K562 (cell line): ENCODE measurements around the gene LTA. TPM values are rescaled to one million over a fixed set of nuclear protein-coding genes. Genes with fewer than 3 reads are reported as not detected.
A peak's percentile ranks its signal among the peaks of the same experiment; 100 is the strongest.

ENCODE experiments used
- ASH1L ChIP-seq: fragments of 450-650 bp; IDR thresholded peaks from 2 replicates; pipeline ENCODE4 v1.6.1; 2018; ENCODE audit warnings: borderline replicate concordance, mild to moderate bottlenecking, low read depth; ENCODE audit not compliant: partially characterized antibody
- ATF7 ChIP-seq: fragments of 450-650 bp; IDR thresholded peaks from 2 replicates; pipeline ENCODE4 v1.7.1; 2014; ENCODE audit warnings: mild to moderate bottlenecking, moderate library complexity
- CBX1 ChIP-seq: sonication (generic); IDR thresholded peaks from 2 replicates; pipeline ENCODE4 v1.6.1; 2016; ENCODE audit warnings: antibody characterized with exemption, low read depth, mild to moderate bottlenecking
- CBX3 ChIP-seq, 2 experiments: IDR thresholded peaks; 1 replicate in 1 of 2; 2 replicates in 1 of 2; pipeline ENCODE4 v1.6.1; 2012; ENCODE audit warnings: inconsistent platforms in 2 of 2, low read length in 2 of 2, borderline replicate concordance in 1 of 2, control low read depth in 1 of 2
- CHD2 ChIP-seq: IDR thresholded peaks from 2 replicates; pipeline ENCODE4 v1.6.1; 2011; ENCODE audit warnings: low read depth, low read length
- DMBX1 ChIP-seq: fragments of 250-450 bp; sonication (Bioruptor Pico); IDR thresholded peaks from 2 replicates; pipeline ENCODE4 v1.8.0; 2022; ENCODE audit warnings: inconsistent platforms, mild to moderate bottlenecking, moderate library complexity, borderline replicate concordance
- ETS2 ChIP-seq: IDR thresholded peaks from 2 replicates; pipeline ENCODE4 v1.6.1; 2016; ENCODE audit warnings: borderline replicate concordance, missing genetic modification characterization, mild to moderate bottlenecking, moderate library complexity, missing compliant biosample characterization; ENCODE audit not compliant: poor library complexity, severe bottlenecking
- L3MBTL2 ChIP-seq: fragments of 450-650 bp; IDR thresholded peaks from 2 replicates; pipeline ENCODE4 v1.6.1; 2016; ENCODE audit warnings: mild to moderate bottlenecking, moderate library complexity
- RB1 ChIP-seq: fragments of 450-650 bp; IDR thresholded peaks from 2 replicates; pipeline ENCODE4 v1.6.1; 2017; ENCODE audit warnings: low read depth, mild to moderate bottlenecking
- SMARCA5 ChIP-seq: fragments of 450-650 bp; IDR thresholded peaks from 2 replicates; pipeline ENCODE4 v1.6.1; 2016
- SRSF1 ChIP-seq: fragments of 200-400 bp; formaldehyde crosslinking; IDR thresholded peaks from 2 replicates; pipeline ENCODE4 v1.6.1; 2017; ENCODE audit warnings: mild to moderate bottlenecking, low read depth, low read length, moderate library complexity
- TEAD2 ChIP-seq: fragments of 450-650 bp; IDR thresholded peaks from 2 replicates; pipeline ENCODE4 v1.6.1; 2016; ENCODE audit warnings: missing genetic modification characterization, control low read depth, missing compliant biosample characterization
- TOE1 ChIP-seq, 2 experiments: fragments of 450-650 bp in 1 of 2; sonication (generic) in 1 of 2; formaldehyde crosslinking in 1 of 2; IDR thresholded peaks; 2 replicates each; pipeline versions ENCODE4 v1.7.1 to v1.8.0; 2016 to 2022; ENCODE audit warnings: borderline replicate concordance in 2 of 2, mild to moderate bottlenecking in 2 of 2, antibody characterized with exemption in 1 of 2, inconsistent platforms in 1 of 2, low read depth in 1 of 2, missing genetic modification reagents in 1 of 2, moderate library complexity in 1 of 2
- ZBTB7A ChIP-seq: IDR thresholded peaks from 2 replicates; pipeline ENCODE4 v1.6.1; 2011; ENCODE audit warnings: low read depth, mild to moderate bottlenecking, low read length, moderate library complexity, borderline replicate concordance; ENCODE audit not compliant: control insufficient read depth
- ZNF24 ChIP-seq: fragments of 450-650 bp; IDR thresholded peaks from 2 replicates; pipeline ENCODE4 v1.6.1; 2016
- polyA plus RNA-seq, 8 experiments: library from polyadenylated mRNA; depleted of rRNA in 4 of 8; stranded (reverse) in 5 of 8; unstranded in 3 of 8; fragments of >200 nt; fragmentation: Nextera tagmentation in 2 of 8; fragmentation: Illumina TruSeq in 1 of 8; extraction: Ambion mirVana in 2 of 8; extraction: Trizol in 1 of 8; gene quantifications; 2 replicates each; pipeline versions ENCODE4 v1.2.1 to v1.2.3, GENCODE V29; 2011 to 2014; ENCODE audit warnings: inconsistent platforms in 1 of 8, missing spikeins in 1 of 8
- total RNA-seq, 7 experiments: library from RNA; depleted of rRNA in 6 of 7; stranded (reverse); fragments of >200 nt in 6 of 7; fragmentation: Illumina TruSeq in 2 of 7; extraction: Trizol in 2 of 7; gene quantifications; 2 replicates each; pipeline versions ENCODE4 v1.2.1 to v1.2.3, GENCODE V29; 2011 to 2021; ENCODE audit warnings: low replicate concordance in 1 of 7
- TF ChIP-seq, protein P1 (sequence below): fragments of 450-650 bp; IDR thresholded peaks from 2 replicates; pipeline ENCODE4 v1.6.1; 2018; ENCODE audit not compliant: partially characterized antibody
- TF ChIP-seq, protein P2 (sequence below), 2 experiments: fragments of 200-800 bp in 1 of 2; sonication (Bioruptor generic) in 1 of 2; sonication (generic) in 1 of 2; formaldehyde crosslinking in 1 of 2; IDR thresholded peaks in 1 of 2; conservative IDR thresholded peaks in 1 of 2; 2 replicates each; pipeline versions ENCODE4 v1.5.0 to v1.6.1; 2016 to 2020; ENCODE audit warnings: missing compliant biosample characterization in 1 of 2, missing genetic modification characterization in 1 of 2, missing genetic modification reagents in 1 of 2
- TF ChIP-seq, protein P3 (sequence below): IDR thresholded peaks from 3 replicates; pipeline ENCODE4 v1.6.1; 2011; ENCODE audit warnings: borderline replicate concordance, mild to moderate bottlenecking, moderate library complexity; ENCODE audit not compliant: insufficient read length; ENCODE audit errors: extremely low read depth

Gene LTA
- total and polyA plus RNA-seq, 9 of the 15 experiments (the other 6 are each of a cell fraction or from before 2014, with no cell fraction given): 0.80 TPM; not detected in 8

DNA sequence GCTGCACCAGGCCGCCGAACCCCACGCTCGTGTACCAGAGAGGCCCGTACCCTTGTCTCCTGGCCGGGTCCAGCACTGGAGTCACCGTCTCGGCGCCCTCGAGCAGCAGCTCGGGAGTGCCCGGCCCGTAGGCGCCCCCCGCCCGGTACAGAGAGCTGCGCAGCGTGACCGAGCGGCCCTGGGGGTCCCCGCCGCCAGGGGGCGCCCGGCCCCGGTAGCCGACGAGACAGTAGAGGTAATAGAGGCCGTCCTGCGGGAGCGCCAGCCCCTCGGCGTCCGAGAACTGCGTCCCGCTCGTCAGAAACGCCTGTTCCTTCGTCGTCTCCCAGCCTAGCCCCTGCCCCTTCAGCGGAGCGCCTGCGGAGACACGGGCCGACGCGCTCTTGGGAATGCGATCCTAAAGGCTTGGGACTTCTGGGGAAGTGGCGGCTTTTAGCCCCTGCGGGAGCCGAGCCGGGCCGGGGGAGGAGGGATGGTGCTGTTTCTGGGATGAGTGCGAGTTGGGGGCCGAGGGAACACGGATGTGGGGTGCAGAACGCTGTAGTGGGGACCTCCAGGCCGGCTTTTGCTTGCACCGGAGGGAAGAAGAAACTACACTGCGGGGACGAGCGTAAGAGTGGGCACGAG, 8.8 kb downstream of the LTA start (continued):
- TF ChIP-seq, protein P1, sequence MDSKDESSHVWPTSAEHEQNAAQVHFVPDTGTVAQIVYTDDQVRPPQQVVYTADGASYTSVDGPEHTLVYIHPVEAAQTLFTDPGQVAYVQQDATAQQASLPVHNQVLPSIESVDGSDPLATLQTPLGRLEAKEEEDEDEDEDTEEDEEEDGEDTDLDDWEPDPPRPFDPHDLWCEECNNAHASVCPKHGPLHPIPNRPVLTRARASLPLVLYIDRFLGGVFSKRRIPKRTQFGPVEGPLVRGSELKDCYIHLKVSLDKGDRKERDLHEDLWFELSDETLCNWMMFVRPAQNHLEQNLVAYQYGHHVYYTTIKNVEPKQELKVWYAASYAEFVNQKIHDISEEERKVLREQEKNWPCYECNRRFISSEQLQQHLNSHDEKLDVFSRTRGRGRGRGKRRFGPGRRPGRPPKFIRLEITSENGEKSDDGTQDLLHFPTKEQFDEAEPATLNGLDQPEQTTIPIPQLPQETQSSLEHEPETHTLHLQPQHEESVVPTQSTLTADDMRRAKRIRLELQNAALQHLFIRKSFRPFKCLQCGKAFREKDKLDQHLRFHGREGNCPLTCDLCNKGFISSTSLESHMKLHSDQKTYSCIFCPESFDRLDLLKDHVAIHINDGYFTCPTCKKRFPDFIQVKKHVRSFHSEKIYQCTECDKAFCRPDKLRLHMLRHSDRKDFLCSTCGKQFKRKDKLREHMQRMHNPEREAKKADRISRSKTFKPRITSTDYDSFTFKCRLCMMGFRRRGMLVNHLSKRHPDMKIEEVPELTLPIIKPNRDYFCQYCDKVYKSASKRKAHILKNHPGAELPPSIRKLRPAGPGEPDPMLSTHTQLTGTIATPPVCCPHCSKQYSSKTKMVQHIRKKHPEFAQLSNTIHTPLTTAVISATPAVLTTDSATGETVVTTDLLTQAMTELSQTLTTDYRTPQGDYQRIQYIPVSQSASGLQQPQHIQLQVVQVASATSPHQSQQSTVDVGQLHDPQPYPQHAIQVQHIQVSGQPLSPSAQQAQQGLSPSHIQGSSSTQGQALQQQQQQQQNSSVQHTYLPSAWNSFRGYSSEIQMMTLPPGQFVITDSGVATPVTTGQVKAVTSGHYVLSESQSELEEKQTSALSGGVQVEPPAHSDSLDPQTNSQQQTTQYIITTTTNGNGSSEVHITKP: peak; percentile 35
- TF ChIP-seq SMARCA5 (0 out of 2 replicates have a peak, but pooled peaks have one; percentile 15), DMBX1 (peak; percentile 74), CBX3 (IDR thresholded peaks at IDR 0.05; ENCODE audit: borderline replicate concordance in 1 of 2, low read length in 2 of 2) (peak in 1 of 2 experiments; percentile 88; a peak in 1 of 3 replicates), CHD2 (peak; percentile 46), CBX1 (peak; percentile 94), ASH1L (no peak), ZBTB7A (peak; percentile 100), SRSF1 (0 out of 2 replicates have a peak, but pooled peaks have one; percentile 55), TEAD2 (tag) (no peak), ATF7 (peak; percentile 89), ETS2 (tag) (no peak), RB1 (peak; percentile 97), TOE1 (IDR thresholded peaks at IDR 0.05; ENCODE audit: borderline replicate concordance) (peak; percentile 76; the same call in 1 of the 2 replicates), TOE1 (CRISPR knock-in tag; IDR thresholded peaks at IDR 0.05; ENCODE audit: borderline replicate concordance, low read depth) (peak; percentile 91; the same call in 1 of the 2 replicates), L3MBTL2 (peak; percentile 90), ZNF24 (peak; percentile 77; the same call in 1 of the 2 replicates)
- TF ChIP-seq, protein P2, sequence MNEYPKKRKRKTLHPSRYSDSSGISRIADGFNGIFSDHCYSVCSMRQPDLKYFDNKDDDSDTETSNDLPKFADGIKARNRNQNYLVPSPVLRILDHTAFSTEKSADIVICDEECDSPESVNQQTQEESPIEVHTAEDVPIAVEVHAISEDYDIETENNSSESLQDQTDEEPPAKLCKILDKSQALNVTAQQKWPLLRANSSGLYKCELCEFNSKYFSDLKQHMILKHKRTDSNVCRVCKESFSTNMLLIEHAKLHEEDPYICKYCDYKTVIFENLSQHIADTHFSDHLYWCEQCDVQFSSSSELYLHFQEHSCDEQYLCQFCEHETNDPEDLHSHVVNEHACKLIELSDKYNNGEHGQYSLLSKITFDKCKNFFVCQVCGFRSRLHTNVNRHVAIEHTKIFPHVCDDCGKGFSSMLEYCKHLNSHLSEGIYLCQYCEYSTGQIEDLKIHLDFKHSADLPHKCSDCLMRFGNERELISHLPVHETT (CRISPR knock-in tag; conservative IDR thresholded peaks at IDR 0.05 in 1 of 2, IDR thresholded peaks at IDR 0.05 in 1 of 2): peak in 1 of 2 experiments; percentile 73; a peak in 2 of 4 replicates
- TF ChIP-seq, protein P3, sequence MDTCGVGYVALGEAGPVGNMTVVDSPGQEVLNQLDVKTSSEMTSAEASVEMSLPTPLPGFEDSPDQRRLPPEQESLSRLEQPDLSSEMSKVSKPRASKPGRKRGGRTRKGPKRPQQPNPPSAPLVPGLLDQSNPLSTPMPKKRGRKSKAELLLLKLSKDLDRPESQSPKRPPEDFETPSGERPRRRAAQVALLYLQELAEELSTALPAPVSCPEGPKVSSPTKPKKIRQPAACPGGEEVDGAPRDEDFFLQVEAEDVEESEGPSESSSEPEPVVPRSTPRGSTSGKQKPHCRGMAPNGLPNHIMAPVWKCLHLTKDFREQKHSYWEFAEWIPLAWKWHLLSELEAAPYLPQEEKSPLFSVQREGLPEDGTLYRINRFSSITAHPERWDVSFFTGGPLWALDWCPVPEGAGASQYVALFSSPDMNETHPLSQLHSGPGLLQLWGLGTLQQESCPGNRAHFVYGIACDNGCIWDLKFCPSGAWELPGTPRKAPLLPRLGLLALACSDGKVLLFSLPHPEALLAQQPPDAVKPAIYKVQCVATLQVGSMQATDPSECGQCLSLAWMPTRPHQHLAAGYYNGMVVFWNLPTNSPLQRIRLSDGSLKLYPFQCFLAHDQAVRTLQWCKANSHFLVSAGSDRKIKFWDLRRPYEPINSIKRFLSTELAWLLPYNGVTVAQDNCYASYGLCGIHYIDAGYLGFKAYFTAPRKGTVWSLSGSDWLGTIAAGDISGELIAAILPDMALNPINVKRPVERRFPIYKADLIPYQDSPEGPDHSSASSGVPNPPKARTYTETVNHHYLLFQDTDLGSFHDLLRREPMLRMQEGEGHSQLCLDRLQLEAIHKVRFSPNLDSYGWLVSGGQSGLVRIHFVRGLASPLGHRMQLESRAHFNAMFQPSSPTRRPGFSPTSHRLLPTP: no peak
